Transverse colon (tissue), 3 donors: ENCODE data around the gene CARMIL1.

Experiments
- CTCF ChIP-seq, 5 experiments: fragments of 200-600 bp in 3 of 5; fragments of 450-650 bp in 2 of 5; sonication (generic) in 3 of 5; IDR thresholded peaks; 1 replicate in 2 of 5; 2 replicates in 3 of 5; pipeline ENCODE4 v1.5.1; 2016 to 2017; ENCODE audit warnings: antibody characterized with exemption in 5 of 5, inconsistent platforms in 3 of 5, mild to moderate bottlenecking in 2 of 5, moderate library complexity in 1 of 5
- EP300 ChIP-seq: sonication (generic); formaldehyde crosslinking; IDR thresholded peaks from one replicate; pipeline ENCODE4 v1.6.1; 2017; ENCODE audit warnings: antibody characterized with exemption, low read depth

DNA sequence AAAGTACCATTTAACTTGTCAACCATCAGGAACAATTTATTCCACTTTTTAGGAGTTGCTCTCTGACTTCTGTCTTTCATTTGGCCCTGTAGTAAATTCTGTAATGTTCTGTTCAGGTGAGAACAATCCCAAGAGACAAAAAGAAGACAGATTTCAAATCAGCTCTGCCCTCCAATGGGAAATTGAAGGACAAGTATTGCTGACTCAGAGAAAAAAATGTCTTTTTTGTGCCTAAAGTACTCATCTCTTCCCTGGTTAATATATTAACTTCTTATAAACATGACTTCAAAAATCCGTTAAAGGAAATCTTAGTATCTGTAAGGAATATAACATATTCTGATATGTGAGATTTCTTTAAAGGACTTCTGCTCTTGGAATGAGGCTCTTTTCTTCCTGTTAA, 334.2 kb downstream of the CARMIL1 start:
- TF ChIP-seq CTCF (IDR thresholded peaks at IDR 0.05) (no peak), EP300 (no peak)
